SK-N-SH treated with all-trans-retinoic acid at 6 μM for 48 hours (cell line): ENCODE data around the gene MCU.

Experiments
- ZFP3 ChIP-seq: fragments of 250-450 bp; sonication (Bioruptor Pico); IDR thresholded peaks from 2 replicates; pipeline ENCODE4 v1.5.0; 2020; ENCODE audit warnings: mild to moderate bottlenecking, moderate library complexity
- ZFP30 ChIP-seq: fragments of 450-650 bp; formaldehyde crosslinking; IDR thresholded peaks from 2 replicates; pipeline ENCODE4 v1.5.0; 2022; ENCODE audit warnings: mild to moderate bottlenecking, moderate library complexity
- ZNF70 ChIP-seq: fragments of 450-650 bp; formaldehyde crosslinking; IDR thresholded peaks from 2 replicates; pipeline ENCODE4 v1.5.0; 2020; ENCODE audit warnings: mild to moderate bottlenecking, moderate library complexity

DNA sequence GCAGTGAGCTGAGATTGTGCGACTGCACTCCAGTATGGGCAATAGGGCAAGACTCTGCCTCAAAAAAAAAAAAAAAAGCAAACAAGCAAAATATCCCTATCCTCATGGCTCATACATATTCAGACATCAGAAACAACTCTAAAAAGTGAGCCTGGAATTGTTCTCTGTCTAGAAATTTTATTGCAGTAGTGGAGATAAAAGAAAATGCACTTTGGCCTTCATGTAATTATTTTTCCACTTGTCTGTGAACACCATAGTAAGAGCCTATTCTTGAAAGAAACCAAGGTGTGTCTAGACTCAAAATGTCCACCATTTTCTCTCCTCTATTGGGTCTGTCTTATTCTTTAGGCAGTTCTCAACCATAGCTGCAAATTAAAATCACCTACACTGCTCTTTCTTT, 30.5 kb upstream of the MCU start:
- TF ChIP-seq ZFP3 (CRISPR knock-in tag) (no peak), ZNF70 (CRISPR knock-in tag) (no peak), ZFP30 (no peak)
